B cell (primary cell): ENCODE data around the gene PDAP1. TPM values are rescaled to one million over a fixed set of nuclear protein-coding genes. Genes with fewer than 3 reads are reported as not detected.

ENCODE experiments used
- ATAC-seq: fragments of 200-7000 bp; cut with Tn5 transposase; one replicate; pipeline ENCODE4 v1.10.0; 2021; ENCODE audit warnings: low read depth, mild to moderate bottlenecking, moderate number of reproducible peaks, moderate library complexity
- CTCF ChIA-PET: fragments of 350-600 bp; sonication (Branson Sonifier 250); formaldehyde crosslinking; loops from one replicate; lab custom pipeline; 2021; ENCODE audit warnings: antibody characterized with exemption, inconsistent platforms; lab: Charles Lee
- POLR2A ChIA-PET: fragments of 350-600 bp; sonication (Branson Sonifier 250); formaldehyde crosslinking; loops from one replicate; lab custom pipeline; 2021; ENCODE audit warnings: antibody characterized with exemption; lab: Charles Lee
- DNase-seq: peaks from one replicate; pipeline ENCODE4 v3.0.0; 2013
- H2AFZ ChIP-seq: 2 replicates; pipeline ENCODE4 v1.6.1; 2012; ENCODE audit warnings: mild to moderate bottlenecking, low read depth, low read length; ENCODE audit not compliant: insufficient read depth, poor library complexity, severe bottlenecking
- H3K27ac ChIP-seq, 2 donors: 1 replicate in 1 of 2; 2 replicates in 1 of 2; pipeline ENCODE4 v1.5.1; 2012 to 2013; ENCODE audit warnings: low read length in 2 of 2, mild to moderate bottlenecking in 2 of 2, moderate library complexity in 1 of 2
- H3K27me3 ChIP-seq, 4 experiments: fragments of 200-600 bp in 1 of 4; sonication (generic) in 1 of 4; replicated peaks in 1 of 4; 1 replicate in 2 of 4; 2 replicates in 2 of 4; pipeline versions ENCODE4 v1.6.1 to v1.7.0; 2013 to 2016; ENCODE audit warnings: low read length in 3 of 4, mild to moderate bottlenecking in 2 of 4, mixed read lengths in 1 of 4, moderate library complexity in 1 of 4; ENCODE audit not compliant: insufficient read depth in 4 of 4, control insufficient read depth in 3 of 4; ENCODE audit errors: control extremely low read depth in 1 of 4
- H3K36me3 ChIP-seq, 2 experiments: replicated peaks in 1 of 2; 1 replicate in 1 of 2; 2 replicates in 1 of 2; pipeline versions ENCODE4 v1.6.1 to v1.7.1; 2013; ENCODE audit warnings: low read length in 1 of 2; ENCODE audit not compliant: insufficient read depth in 2 of 2, control insufficient read depth in 1 of 2; ENCODE audit errors: control extremely low read depth in 1 of 2, extremely low read depth in 1 of 2
- H3K4me1 ChIP-seq, 2 donors: fragments of 200-600 bp in 1 of 2; sonication (generic) in 1 of 2; 1 replicate in 1 of 2; 2 replicates in 1 of 2; pipeline versions ENCODE4 v1.5.1 to v1.6.1; 2013 to 2017; ENCODE audit warnings: low read length in 2 of 2; ENCODE audit not compliant: control insufficient read depth in 2 of 2, insufficient read depth in 2 of 2
- H3K4me2 ChIP-seq: replicated peaks from 2 replicates; pipeline ENCODE3; 2012; ENCODE audit warnings: mild to moderate bottlenecking, low read depth, low read length; ENCODE audit not compliant: poor library complexity, severe bottlenecking
- H3K4me3 ChIP-seq, 5 experiments: fragments of 200-600 bp in 1 of 5; sonication (generic) in 1 of 5; 1 replicate in 3 of 5; 2 replicates in 2 of 5; pipeline versions ENCODE4 v1.5.1 to v1.7.0; 2011 to 2016; ENCODE audit warnings: low read length in 4 of 5, mild to moderate bottlenecking in 4 of 5, low read depth in 2 of 5, control low read depth in 1 of 5, moderate library complexity in 1 of 5; ENCODE audit not compliant: insufficient read depth in 1 of 5; ENCODE audit errors: control extremely low read depth in 1 of 5, extremely low read depth in 1 of 5
- H3K79me2 ChIP-seq: fragments of 200-600 bp; sonication (generic); one replicate; pipeline ENCODE4 v1.6.0; 2016; ENCODE audit warnings: low read length; ENCODE audit not compliant: control insufficient read depth, insufficient read depth
- H3K9ac ChIP-seq: fragments of 200-600 bp; sonication (generic); 2 replicates; pipeline ENCODE4 v1.6.1; 2017; ENCODE audit warnings: mild to moderate bottlenecking, low read length, moderate library complexity
- H3K9me3 ChIP-seq, 3 donors: one replicate each; pipeline versions ENCODE4 v1.6.1 to v1.7.1; 2013; ENCODE audit warnings: low read length in 2 of 3; ENCODE audit not compliant: control insufficient read depth in 2 of 3, insufficient read depth in 1 of 3; ENCODE audit errors: control extremely low read depth in 1 of 3
- H4K20me1 ChIP-seq: 2 replicates; pipeline ENCODE4 v1.6.0; 2012; ENCODE audit warnings: mild to moderate bottlenecking, low read length; ENCODE audit not compliant: insufficient read depth, control insufficient read depth, poor library complexity, severe bottlenecking
- H3K27ac Mint-ChIP-seq: one replicate; pipeline ENCODE4 v1.8.0; 2021; ENCODE audit warnings: mixed read lengths
- H3K27me3 Mint-ChIP-seq: one replicate; pipeline ENCODE4 v1.8.0; 2021; ENCODE audit warnings: mixed read lengths
- H3K4me1 Mint-ChIP-seq: one replicate; pipeline ENCODE4 v1.8.0; 2021; ENCODE audit warnings: mixed read lengths
- H3K4me3 Mint-ChIP-seq: one replicate; pipeline ENCODE4 v1.8.0; 2021; ENCODE audit warnings: mixed read lengths
- H3K9me3 Mint-ChIP-seq: one replicate; pipeline ENCODE4 v1.8.0; 2022; ENCODE audit warnings: mixed read lengths; ENCODE audit not compliant: insufficient read depth
- CTCF ChIP-seq: fragments of 200-600 bp; IDR thresholded peaks from one replicate; pipeline ENCODE4 v1.8.0; 2022; ENCODE audit warnings: antibody characterized with exemption, mild to moderate bottlenecking
- EZH2 ChIP-seq: IDR thresholded peaks from 2 replicates; pipeline ENCODE4 v1.6.1; 2012; ENCODE audit warnings: borderline replicate concordance, low read depth, mild to moderate bottlenecking, moderate library complexity, low read length; ENCODE audit not compliant: insufficient read depth, poor library complexity, severe bottlenecking
- WGBS: methylation state at CpG from one replicate; pipeline ENCODE4 v1.1.5; 2013; ENCODE audit warnings: missing lambda C conversion rate; ENCODE audit not compliant: insufficient coverage; 5-methylcytosine and 5-hydroxymethylcytosine counted together
- intact Hi-C: fragments of 100-400 bp; cut with micrococcal nuclease; formaldehyde crosslinking; loops from one replicate; pipeline ENCODE4 v1.10.0; 2022
- polyA plus RNA-seq: library from polyadenylated mRNA; depleted of rRNA; stranded (reverse); fragments of >200 nt; gene quantifications from 2 replicates; pipeline ENCODE4 v1.2.3, GENCODE V29; 2012
- total RNA-seq, 2 donors: library from RNA; stranded (reverse); fragments of 120-200 nt in 1 of 2; gene quantifications; 1 replicate in 1 of 2; 2 replicates in 1 of 2; pipeline versions ENCODE4 v1.2.3 to v1.2.4, GENCODE V29; 2013 to 2022

The PDAP1 gene
- total and polyA plus RNA-seq, 2 donors (not counting 1 experiment from before 2014, with no cell fraction given), result 19.2 to 60.4 TPM

- WGBS, result under 1% methylated on average over 79 of the region's 95 CpGs
- H3K9ac ChIP-seq, result peak within 1 kb of the TSS; percentile 74
- intact Hi-C loops, result loop anchor here (1.0 to 10.0 kb wide), 7 partner anchors 19 to 230 kb away; partner anchors contain the start of genes ARPC1A, BUD31, CPSF4 and FAM200A
- H3K79me2 ChIP-seq, result peaks cover 58% of the 10 kb centered on the region
- H3K4me1 ChIP-seq, result peaks cover 35 to 45% of the 10 kb centered on the region in 2 donors
- Mint-ChIP-seq H3K4me3 (peak within 1 kb of the TSS; percentile 84), H3K4me1 (peaks cover 19% of the 10 kb centered on the region), H3K27ac (peak within 1 kb of the TSS; percentile 82), H3K9me3 (no peaks in the 10 kb centered on the region), H3K27me3 (no peaks in the 10 kb centered on the region)
- TF ChIP-seq EZH2 (no peak), CTCF (no peak)
- ChIA-PET CTCF (interaction anchor here (1.1 to 1.7 kb wide), 3 partner anchors 11 to 19 kb away, joined by 3 to 7 read pairs (median 3); no protein-coding TSS in a partner anchor), POLR2A (interaction anchor here (0.7 to 4.0 kb wide), 6 partner anchors 9 to 483 kb away, joined by 3 to 33 read pairs (median 6); partner anchors contain the start of genes BUD31, PDAP1 and ZKSCAN5)
- peak within 1 kb of the TSS; percentile 94 for H3K4me2 ChIP-seq
- H3K36me3 ChIP-seq, result peaks cover 0 to 11% of the 10 kb centered on the region in 2 experiments
- H2AFZ ChIP-seq, result peak within 1 kb of the TSS; percentile 92
- no peaks in the 10 kb centered on the region for H3K27me3 ChIP-seq
- peak; percentile 90 for DNase-seq
- peak; percentile 78 for ATAC-seq
- H3K27ac ChIP-seq, result peak within 1 kb of the TSS; percentile 56 to 94
- H3K4me3 ChIP-seq, result peak within 1 kb of the TSS; percentile 57 to 91 (median 78)
- H4K20me1 ChIP-seq, result peaks cover 38% of the 10 kb centered on the region
- no peaks in the 10 kb centered on the region for H3K9me3 ChIP-seq
Observed at GRCh38 chr7:99374111-99375064, 34.0 kb downstream of the PDAP1 start, which contains the start of gene ARPC1B. Gene ARPC1B, plus strand, starts transcription at chr7:99374730. Its CDS starts 10,985 bp downstream, at chr7:99385715.
